ENCODE measurements around the gene KDELR3.

The KDELR3 gene

GRCh38 chr22:38453996-38454352 is 13.9 kb upstream of the KDELR3 start:
- TF ChIP-seq, protein P1, sequence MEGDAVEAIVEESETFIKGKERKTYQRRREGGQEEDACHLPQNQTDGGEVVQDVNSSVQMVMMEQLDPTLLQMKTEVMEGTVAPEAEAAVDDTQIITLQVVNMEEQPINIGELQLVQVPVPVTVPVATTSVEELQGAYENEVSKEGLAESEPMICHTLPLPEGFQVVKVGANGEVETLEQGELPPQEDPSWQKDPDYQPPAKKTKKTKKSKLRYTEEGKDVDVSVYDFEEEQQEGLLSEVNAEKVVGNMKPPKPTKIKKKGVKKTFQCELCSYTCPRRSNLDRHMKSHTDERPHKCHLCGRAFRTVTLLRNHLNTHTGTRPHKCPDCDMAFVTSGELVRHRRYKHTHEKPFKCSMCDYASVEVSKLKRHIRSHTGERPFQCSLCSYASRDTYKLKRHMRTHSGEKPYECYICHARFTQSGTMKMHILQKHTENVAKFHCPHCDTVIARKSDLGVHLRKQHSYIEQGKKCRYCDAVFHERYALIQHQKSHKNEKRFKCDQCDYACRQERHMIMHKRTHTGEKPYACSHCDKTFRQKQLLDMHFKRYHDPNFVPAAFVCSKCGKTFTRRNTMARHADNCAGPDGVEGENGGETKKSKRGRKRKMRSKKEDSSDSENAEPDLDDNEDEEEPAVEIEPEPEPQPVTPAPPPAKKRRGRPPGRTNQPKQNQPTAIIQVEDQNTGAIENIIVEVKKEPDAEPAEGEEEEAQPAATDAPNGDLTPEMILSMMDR (conservative IDR thresholded peaks at IDR 0.05) = no peak
- no peak overlapping the region for H3K27ac ChIP-seq

DNA sequence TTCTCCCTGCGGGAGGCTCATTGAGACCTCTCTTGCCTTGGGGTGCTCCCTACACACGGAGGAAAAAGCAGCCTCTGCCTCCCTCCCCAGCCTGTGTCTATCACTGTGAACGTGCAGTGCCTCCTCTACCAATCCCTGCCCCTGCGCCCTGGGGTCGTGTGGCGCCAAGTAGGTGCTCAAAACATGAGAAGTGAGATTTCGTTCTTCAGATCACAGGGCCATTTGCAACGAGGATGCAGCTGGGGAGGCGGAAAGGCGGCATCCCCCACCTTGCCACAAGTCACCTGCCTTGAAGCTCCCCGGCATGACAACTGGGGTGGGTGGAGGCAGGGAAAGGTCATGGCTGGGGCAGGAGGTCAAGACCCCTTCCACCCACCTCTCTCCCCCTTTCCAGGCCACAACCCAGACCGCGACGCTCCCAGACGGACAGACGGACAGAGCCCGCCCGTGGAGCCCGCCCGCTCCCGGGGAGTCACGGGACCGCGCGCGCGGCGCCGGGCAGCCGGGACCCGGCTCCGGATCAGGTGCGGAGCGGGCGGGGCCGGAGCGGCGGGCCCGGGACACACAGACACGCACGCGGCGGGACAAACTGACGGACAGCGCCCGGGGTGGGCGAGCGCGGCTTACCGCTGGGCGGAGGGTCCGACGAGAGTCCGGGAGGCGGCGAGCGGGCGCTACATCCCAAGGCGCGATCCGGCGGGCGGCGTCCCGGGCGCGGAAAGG is 13.4 kb upstream of the KDELR3 start:
- TF ChIP-seq, protein P1 (conservative IDR thresholded peaks at IDR 0.05) = no peak

DNA sequence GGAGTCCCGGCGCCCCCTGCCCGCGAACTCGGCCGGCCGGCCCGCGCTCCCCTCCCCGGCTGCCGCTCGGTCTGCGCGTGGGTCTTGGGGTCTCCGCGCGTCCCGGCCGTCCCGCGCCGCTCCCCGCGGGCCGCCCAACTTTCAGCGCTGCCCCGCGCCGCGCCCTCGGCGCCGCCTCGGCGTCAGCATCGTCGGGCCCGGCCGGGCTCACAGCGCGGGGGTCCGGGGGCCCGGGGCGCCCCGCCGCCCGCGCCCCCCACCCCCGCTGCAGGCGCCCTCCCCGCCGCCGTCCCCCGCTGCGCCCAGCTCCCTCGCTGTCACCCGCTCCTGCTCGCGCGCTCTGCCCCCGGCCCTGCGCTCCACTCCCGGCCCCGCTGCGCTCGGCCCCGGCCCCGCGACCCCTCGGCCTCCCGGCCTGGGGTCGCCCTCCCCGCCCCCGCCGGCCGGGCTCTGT is 12.8 kb upstream of the KDELR3 start, which contains the start of gene KCNJ4:
Gene KCNJ4 (minus strand): TSS at position 124 of the 454 bp plus-strand sequence. CDS start 27,067 bp downstream, outside the sequence.
- H3K27ac ChIP-seq = no peak within 1 kb of the TSS; the same call in 1 of the 2 replicates
- TF ChIP-seq, protein P1 (conservative IDR thresholded peaks at IDR 0.05) = no peak

More for the DNA sequence above, 13.4 kb upstream of the KDELR3 start:
- H3K27ac ChIP-seq = no peak overlapping the region

GRCh38 chr22:38455530-38456271 is 12.2 kb upstream of the KDELR3 start:
- TF ChIP-seq, protein P1 (conservative IDR thresholded peaks at IDR 0.05) = no peak
- no peak overlapping the region; the same call in 1 of the 2 replicates for H3K27ac ChIP-seq

DNA sequence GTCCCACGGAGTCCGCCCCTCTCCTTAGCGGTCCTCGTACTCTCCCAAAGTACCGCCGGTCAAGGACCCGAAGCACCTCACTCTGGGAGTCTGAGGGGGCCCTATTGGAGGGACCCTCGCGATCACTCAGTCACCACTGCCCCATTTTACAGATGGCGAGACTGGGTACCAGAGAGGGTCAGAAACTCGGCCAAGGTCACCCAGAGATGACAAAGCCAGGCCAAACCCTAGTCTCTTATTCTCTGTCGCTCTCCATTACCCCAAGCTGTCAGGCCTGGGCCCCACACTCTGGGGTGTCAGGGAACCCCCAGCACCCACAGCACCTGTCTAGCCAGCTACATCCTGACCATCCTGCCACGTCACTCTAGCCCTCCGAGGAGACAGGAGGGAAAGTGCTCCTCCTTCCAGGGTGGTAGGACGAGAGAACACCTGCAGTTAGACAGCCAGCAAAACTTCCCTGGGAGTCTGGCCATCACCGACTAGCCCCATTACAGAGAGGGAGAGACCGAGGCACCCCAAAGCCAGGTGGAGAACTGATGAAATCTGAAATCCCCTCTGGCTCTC is 11.5 kb upstream of the KDELR3 start:
- TF ChIP-seq, protein P1 (conservative IDR thresholded peaks at IDR 0.05) = no peak
- H3K27ac ChIP-seq = no peak overlapping the region

DNA sequence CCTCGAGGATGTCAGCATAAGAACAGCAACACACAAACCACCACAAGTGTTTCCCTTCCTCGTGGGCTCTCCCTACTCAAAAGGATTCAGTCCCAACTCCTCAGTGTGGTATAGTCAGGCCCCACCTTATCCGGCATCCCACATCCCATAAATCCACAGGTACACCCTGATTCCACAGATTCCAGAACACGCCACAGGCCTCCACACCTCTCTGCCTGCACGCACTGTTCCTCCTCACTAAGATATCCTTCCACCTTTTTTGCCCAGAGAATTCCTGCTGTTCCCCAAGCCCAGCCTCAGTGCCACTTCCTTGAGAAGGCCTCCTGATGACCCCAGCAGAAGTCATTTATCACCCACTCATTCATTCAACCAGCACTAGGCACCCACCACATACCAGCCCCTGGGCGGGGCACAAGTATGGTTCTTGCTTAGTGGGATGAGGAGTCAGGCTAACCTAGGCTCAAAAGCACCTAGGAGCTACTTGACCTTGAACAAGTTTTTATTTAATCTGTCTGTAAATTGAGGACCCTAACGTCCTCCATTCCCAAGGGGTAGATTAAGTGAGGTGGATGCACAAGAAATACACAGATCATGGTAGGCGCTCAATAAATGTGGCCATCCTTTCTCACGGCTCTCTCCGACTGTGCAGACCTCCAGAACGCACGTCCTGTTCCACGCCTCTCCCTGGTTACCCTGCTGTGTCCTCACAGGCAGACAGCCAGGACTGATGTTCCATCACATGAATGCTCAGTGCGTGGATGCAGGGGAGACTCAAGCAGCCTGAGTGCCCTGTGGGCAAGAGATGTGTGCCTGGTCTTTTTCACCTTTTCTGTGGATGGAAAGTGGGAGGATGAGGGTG is 10.8 kb upstream of the KDELR3 start:
- H3K27ac ChIP-seq = no peak overlapping the region
- TF ChIP-seq, protein P1 (conservative IDR thresholded peaks at IDR 0.05) = no peak

Measured in VCaP (cell line).